Sigmoid colon (tissue), 4 donors: Measurements from ENCODE around the gene NRXN2.

Experiments
- POLR2A ChIP-seq, 2 donors: fragments of 450-650 bp; IDR thresholded peaks; one replicate each; pipeline ENCODE4 v1.6.1; 2016; ENCODE audit warnings: antibody characterized with exemption in 2 of 2, mild to moderate bottlenecking in 2 of 2, moderate library complexity in 2 of 2
- POLR2AphosphoS5 ChIP-seq, 4 donors: sonication (generic); formaldehyde crosslinking; IDR thresholded peaks; one replicate each; pipeline ENCODE4 v1.6.1; 2017; ENCODE audit warnings: antibody characterized with exemption in 4 of 4

GRCh38 chr11:64690235-64690634 lies 32.8 kb downstream of the NRXN2 start:
- TF ChIP-seq POLR2A (IDR thresholded peaks at IDR 0.05) (no peak), POLR2AphosphoS5 (IDR thresholded peaks at IDR 0.05) (no peak)
